HFF-Myc (cell line): ENCODE measurements around the gene TMEM14C.

Experiments used
- DNase-seq: peaks from one replicate; pipeline ENCODE4 v3.0.0-alpha.2; 2011; ENCODE audit warnings: low read depth; ENCODE audit errors: extremely low read depth
- H3K4me3 ChIP-seq: replicated peaks from 2 replicates; pipeline ENCODE4 v1.5.1; 2011; ENCODE audit warnings: low read depth, mild to moderate bottlenecking, control low read depth, low read length
- TF ChIP-seq, protein P1 (sequence below): IDR thresholded peaks from 2 replicates; pipeline ENCODE4 v1.5.1; 2012; ENCODE audit warnings: mild to moderate bottlenecking, low read depth, low read length, control low read depth; ENCODE audit errors: missing control alignments

Gene TMEM14C

GRCh38 chr6:10769419-10769818 is 46.5 kb downstream of the TMEM14C start:
- H3K4me3 ChIP-seq = no peak overlapping the region
- DNase-seq = no peak
- TF ChIP-seq, protein P1, sequence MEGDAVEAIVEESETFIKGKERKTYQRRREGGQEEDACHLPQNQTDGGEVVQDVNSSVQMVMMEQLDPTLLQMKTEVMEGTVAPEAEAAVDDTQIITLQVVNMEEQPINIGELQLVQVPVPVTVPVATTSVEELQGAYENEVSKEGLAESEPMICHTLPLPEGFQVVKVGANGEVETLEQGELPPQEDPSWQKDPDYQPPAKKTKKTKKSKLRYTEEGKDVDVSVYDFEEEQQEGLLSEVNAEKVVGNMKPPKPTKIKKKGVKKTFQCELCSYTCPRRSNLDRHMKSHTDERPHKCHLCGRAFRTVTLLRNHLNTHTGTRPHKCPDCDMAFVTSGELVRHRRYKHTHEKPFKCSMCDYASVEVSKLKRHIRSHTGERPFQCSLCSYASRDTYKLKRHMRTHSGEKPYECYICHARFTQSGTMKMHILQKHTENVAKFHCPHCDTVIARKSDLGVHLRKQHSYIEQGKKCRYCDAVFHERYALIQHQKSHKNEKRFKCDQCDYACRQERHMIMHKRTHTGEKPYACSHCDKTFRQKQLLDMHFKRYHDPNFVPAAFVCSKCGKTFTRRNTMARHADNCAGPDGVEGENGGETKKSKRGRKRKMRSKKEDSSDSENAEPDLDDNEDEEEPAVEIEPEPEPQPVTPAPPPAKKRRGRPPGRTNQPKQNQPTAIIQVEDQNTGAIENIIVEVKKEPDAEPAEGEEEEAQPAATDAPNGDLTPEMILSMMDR = no peak

- TF ChIP-seq, protein P1 = no peak
- no peak overlapping the region for H3K4me3 ChIP-seq
- no peak for DNase-seq
Observed at GRCh38 chr6:10771371-10771894, 48.6 kb downstream of the TMEM14C start.

DNA sequence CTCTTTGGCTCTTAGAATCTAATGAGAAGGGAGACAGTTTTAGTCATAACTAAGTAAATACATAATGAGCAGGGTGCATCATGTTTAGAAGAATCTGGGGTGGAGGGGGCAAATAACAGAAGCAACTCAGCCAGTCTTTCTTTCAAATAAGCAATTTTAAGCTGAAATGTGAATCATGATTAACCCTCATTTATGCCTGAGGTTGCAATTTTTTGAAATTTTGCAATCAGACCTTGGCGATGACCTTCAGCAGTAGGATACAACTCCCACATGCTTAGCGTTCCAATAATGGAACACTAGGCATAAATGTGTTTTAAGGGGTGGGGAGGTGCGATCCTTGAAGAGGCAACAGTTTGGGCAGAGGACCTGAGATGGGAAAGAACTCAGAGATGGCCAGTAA is 55.4 kb downstream of the TMEM14C start:
- H3K4me3 ChIP-seq = no peak overlapping the region
- TF ChIP-seq, protein P1 = no peak

DNA sequence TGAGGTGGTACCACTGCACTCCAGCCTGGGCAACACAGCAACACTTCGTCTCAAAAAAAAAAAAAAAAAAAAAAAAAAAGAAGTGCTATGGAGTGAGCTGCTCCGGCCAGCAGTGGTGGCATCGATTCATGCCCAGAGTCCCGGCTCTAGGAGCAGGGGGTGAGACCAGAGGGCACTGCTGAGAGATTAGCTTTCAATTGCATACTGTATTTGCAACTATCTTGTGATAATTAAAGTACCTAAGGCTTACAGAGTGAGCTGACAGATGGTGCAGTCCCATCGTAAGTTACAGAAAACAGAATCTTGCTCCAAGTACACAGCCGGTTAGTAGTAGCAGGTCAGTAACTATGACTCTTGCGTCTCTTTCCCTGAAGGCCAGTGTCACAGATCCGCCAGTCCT is 56.2 kb downstream of the TMEM14C start:
- TF ChIP-seq, protein P1 = no peak
- no peak overlapping the region for H3K4me3 ChIP-seq
- DNase-seq = no peak

More for the DNA sequence above, 55.4 kb downstream of the TMEM14C start:
- DNase-seq = no peak
